ENCODE data around the gene ASPRV1. TPM values are rescaled to one million over a fixed set of nuclear protein-coding genes. Genes with fewer than 3 reads are reported as not detected.

Gene ASPRV1
- total and polyA plus RNA-seq, 2 donors (not counting 3 experiments of a cell fraction or from before 2014, with no cell fraction given), result 0.15 to 0.22 TPM

DNA sequence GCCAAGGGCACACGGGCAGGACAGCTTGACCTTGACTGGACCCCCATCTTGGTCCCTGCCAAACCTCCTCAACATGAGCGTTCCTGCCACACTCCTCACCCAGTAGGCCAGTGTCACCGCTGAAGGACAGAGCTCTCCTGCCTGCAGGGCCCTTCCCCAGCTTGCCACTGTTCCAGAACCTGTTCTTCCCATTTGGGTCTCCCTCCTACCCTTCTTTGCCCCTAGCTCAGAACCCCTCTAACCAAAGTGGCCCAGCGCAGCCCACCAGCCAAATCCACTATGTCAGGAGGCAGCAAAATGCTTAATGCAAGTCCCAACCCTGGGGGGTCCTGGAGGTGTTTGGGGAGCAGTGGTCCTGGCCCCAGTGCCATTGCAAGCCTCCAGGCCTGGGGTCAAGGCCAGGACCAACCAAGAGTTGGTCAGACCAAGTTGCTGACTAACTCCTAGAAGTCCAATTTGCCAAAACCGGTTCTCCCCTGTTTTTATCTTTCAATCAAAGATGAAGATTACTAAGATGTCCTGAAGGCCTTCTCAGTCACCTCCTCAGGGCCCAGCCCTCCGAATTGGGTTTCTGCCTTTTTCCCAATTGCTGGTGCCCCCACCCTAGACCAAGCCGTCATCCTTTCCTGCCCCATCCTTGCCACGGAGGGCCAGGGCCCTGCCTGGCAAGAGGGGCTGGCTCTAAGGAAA lies 4.5 kb upstream of the ASPRV1 start:
- no peak overlapping the region for H3K9ac ChIP-seq (replicated peaks; ENCODE audit: extremely low read depth, insufficient read depth, low read length)
- H3K4me1 ChIP-seq (ENCODE audit: control insufficient read depth, extremely low read depth, insufficient read depth, low read length), result no peaks in the 10 kb centered on the region
- H3K79me2 ChIP-seq (ENCODE audit: control insufficient read depth, insufficient read depth, low read length), result no peaks in the 10 kb centered on the region
- H3K27me3 ChIP-seq (ENCODE audit: control insufficient read depth in 2 of 2, insufficient read depth in 2 of 2, low read length in 2 of 2), result peaks cover 0 to 2% of the 10 kb centered on the region in 2 experiments
- no peaks in the 10 kb centered on the region for H4K20me1 ChIP-seq (replicated peaks; ENCODE audit: control insufficient read depth, extremely low read depth, insufficient read depth, low read length)
- DNase-seq (ENCODE audit: low read depth, low spot score) (no peak), FAIRE-seq (no peak)
- H3K36me3 ChIP-seq (ENCODE audit: control insufficient read depth in 2 of 2, extremely low read depth in 1 of 2, insufficient read depth in 2 of 2, low read length in 2 of 2), result no peaks in the 10 kb centered on the region
- no peak overlapping the region for H2AFZ ChIP-seq (ENCODE audit: low read depth, low read length)
- dilution Hi-C loops (cut with MboI; ENCODE audit: extremely low pct_ligation_motif_present, low sequenced_read_pairs) (no loop called here), intact Hi-C loops (cut with micrococcal nuclease) (no loop called here)
- no TSS peak for BruUV-seq (replicated peaks)
- ChIA-PET POLR2A (no interaction called here), CTCF (interaction anchor here (2.6 kb wide), 1 partner anchor 10 kb away, joined by 10 read pairs; no protein-coding TSS in a partner anchor)
- H3K9me1 ChIP-seq (replicated peaks; ENCODE audit: control insufficient read depth, extremely low read depth, insufficient read depth, low read length), result no peaks in the 10 kb centered on the region
- H3K4me3 ChIP-seq (replicated peaks in 1 of 3; ENCODE audit: insufficient read depth in 1 of 3, low read depth in 1 of 3, low read length in 3 of 3), result no peak overlapping the region
- no peak overlapping the region for H3K4me2 ChIP-seq (ENCODE audit: insufficient read depth, low read length)
- no peak overlapping the region for H3K27ac ChIP-seq (ENCODE audit: insufficient read depth, low read depth, low read length)
- TF ChIP-seq POLR2A (IDR thresholded peaks at IDR 0.05; ENCODE audit: low read depth, low read length) (no peak), FOS (IDR thresholded peaks at IDR 0.05; ENCODE audit: borderline replicate concordance, insufficient read depth, low read length) (no peak), EZH2 (IDR thresholded peaks at IDR 0.05; ENCODE audit: borderline replicate concordance, low read depth, low read length, severe bottlenecking) (no peak), GATA2 (IDR thresholded peaks at IDR 0.05; ENCODE audit: insufficient read depth, insufficient read length, low read depth, low read length) (no peak), JUN (IDR thresholded peaks at IDR 0.05; ENCODE audit: borderline replicate concordance, insufficient read depth, insufficient read length, low read depth) (no peak), POLR2AphosphoS5 (IDR thresholded peaks at IDR 0.05; ENCODE audit: insufficient read depth, low read depth, low read length) (no peak), MYC (IDR thresholded peaks at IDR 0.05; ENCODE audit: low read depth, low read length) (no peak)
- TF ChIP-seq, protein P1, sequence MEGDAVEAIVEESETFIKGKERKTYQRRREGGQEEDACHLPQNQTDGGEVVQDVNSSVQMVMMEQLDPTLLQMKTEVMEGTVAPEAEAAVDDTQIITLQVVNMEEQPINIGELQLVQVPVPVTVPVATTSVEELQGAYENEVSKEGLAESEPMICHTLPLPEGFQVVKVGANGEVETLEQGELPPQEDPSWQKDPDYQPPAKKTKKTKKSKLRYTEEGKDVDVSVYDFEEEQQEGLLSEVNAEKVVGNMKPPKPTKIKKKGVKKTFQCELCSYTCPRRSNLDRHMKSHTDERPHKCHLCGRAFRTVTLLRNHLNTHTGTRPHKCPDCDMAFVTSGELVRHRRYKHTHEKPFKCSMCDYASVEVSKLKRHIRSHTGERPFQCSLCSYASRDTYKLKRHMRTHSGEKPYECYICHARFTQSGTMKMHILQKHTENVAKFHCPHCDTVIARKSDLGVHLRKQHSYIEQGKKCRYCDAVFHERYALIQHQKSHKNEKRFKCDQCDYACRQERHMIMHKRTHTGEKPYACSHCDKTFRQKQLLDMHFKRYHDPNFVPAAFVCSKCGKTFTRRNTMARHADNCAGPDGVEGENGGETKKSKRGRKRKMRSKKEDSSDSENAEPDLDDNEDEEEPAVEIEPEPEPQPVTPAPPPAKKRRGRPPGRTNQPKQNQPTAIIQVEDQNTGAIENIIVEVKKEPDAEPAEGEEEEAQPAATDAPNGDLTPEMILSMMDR (IDR thresholded peaks at IDR 0.05; ENCODE audit: extremely low read depth in 1 of 2, insufficient read depth in 1 of 2, low read depth in 1 of 2, low read length in 2 of 2), result no peak
- TF ChIP-seq, protein P2, sequence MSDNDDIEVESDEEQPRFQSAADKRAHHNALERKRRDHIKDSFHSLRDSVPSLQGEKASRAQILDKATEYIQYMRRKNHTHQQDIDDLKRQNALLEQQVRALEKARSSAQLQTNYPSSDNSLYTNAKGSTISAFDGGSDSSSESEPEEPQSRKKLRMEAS (IDR thresholded peaks at IDR 0.05; ENCODE audit: insufficient read depth, insufficient read length), result no peak
- no peaks in the 10 kb centered on the region for H3K9me3 ChIP-seq (replicated peaks; ENCODE audit: control insufficient read depth, insufficient read depth, low read length)

Data from endothelial cell of umbilical vein (primary cell).